GM12878 (cell line): ENCODE measurements around the gene TSR1. TPM values are rescaled to one million over a fixed set of nuclear protein-coding genes. Genes with fewer than 3 reads are reported as not detected.

ENCODE experiments used
- ATAC-seq: fragments of 200-7000 bp; cut with Tn5 transposase; 3 replicates; pipeline ENCODE4 v1.9.1; 2020; ENCODE audit warnings: mild to moderate bottlenecking, moderate library complexity
- BruUV-seq: library from RNA; stranded (reverse); fragments of 400-500 nt; replicated peaks from 2 replicates; lab custom pipeline; 2021; lab: Mats Ljungman, UMichigan
- CTCF ChIA-PET: fragments of 300-600 bp; sonication (Branson Sonifier 250); formaldehyde crosslinking; extraction: SDS; loops from one replicate; lab custom pipeline; 2021; ENCODE audit warnings: inconsistent platforms; lab: Yijun Ruan, JAX
- POLR2A ChIA-PET: fragments of 350-600 bp; formaldehyde crosslinking; extraction: SDS; loops from one replicate; lab custom pipeline; 2021; ENCODE audit warnings: inconsistent platforms; lab: Charles Lee
- RAD21 ChIA-PET: fragments of 300-600 bp; sonication (Branson Sonifier 250); formaldehyde crosslinking; loops from one replicate; lab custom pipeline; 2023; ENCODE audit warnings: antibody characterized with exemption; ENCODE audit not compliant: unreplicated experiment; lab: Charles Lee
- SMC1A ChIA-PET: fragments of 300-600 bp; sonication (Branson Sonifier 250); formaldehyde crosslinking; loops from one replicate; lab custom pipeline; 2023; ENCODE audit not compliant: unreplicated experiment, uncharacterized antibody; lab: Charles Lee
- DNase-seq: peaks from one replicate; pipeline ENCODE4 v3.0.0-alpha.2; 2011; ENCODE audit warnings: low read depth, low spot score
- FAIRE-seq: peaks from 3 replicates; lab custom pipeline; 2011; peaks lifted over from hg19 to GRCh38; lab: Jason Lieb, UNC
- H2AFZ ChIP-seq: 2 replicates; pipeline ENCODE4 v1.6.0; 2011; ENCODE audit warnings: low read depth, low read length, control low read depth; ENCODE audit not compliant: control insufficient read depth
- H3K27ac ChIP-seq: 2 replicates; pipeline ENCODE4 v1.5.1; 2011; ENCODE audit warnings: control low read depth; ENCODE audit not compliant: control insufficient read depth, insufficient read depth
- H3K27me3 ChIP-seq, 2 experiments: replicated peaks in 1 of 2; 2 replicates each; pipeline versions ENCODE4 v1.6.0 to v1.6.1; 2011; ENCODE audit warnings: low read length in 1 of 2; ENCODE audit not compliant: control insufficient read depth in 2 of 2, insufficient read depth in 2 of 2
- H3K36me3 ChIP-seq, 2 experiments: 2 replicates each; pipeline ENCODE4 v1.5.1; 2011; ENCODE audit warnings: low read length in 1 of 2; ENCODE audit not compliant: control insufficient read depth in 2 of 2, insufficient read depth in 2 of 2
- H3K4me1 ChIP-seq: 2 replicates; pipeline ENCODE4 v1.6.1; 2011; ENCODE audit warnings: mild to moderate bottlenecking, low read length, moderate library complexity, mixed read lengths; ENCODE audit not compliant: control insufficient read depth, insufficient read depth
- H3K4me2 ChIP-seq: 2 replicates; pipeline ENCODE4 v1.6.0; 2011; ENCODE audit warnings: control low read depth; ENCODE audit not compliant: control insufficient read depth, insufficient read depth
- H3K4me3 ChIP-seq: fragments of 200-600 bp; sonication (generic); 2 replicates; pipeline ENCODE4 v1.5.1; 2016
- H3K79me2 ChIP-seq: 2 replicates; pipeline ENCODE4 v1.6.0; 2011; ENCODE audit warnings: low read length; ENCODE audit not compliant: control insufficient read depth, insufficient read depth
- H3K9ac ChIP-seq: 2 replicates; pipeline ENCODE4 v1.8.0; 2011; ENCODE audit warnings: low read length, control low read depth, mixed read lengths; ENCODE audit not compliant: control insufficient read depth, insufficient read depth
- H3K9me3 ChIP-seq: replicated peaks from 3 replicates; pipeline ENCODE4 v1.5.1; 2011; ENCODE audit warnings: mild to moderate bottlenecking, low read length; ENCODE audit not compliant: control insufficient read depth, insufficient read depth
- H4K20me1 ChIP-seq: 2 replicates; pipeline ENCODE4 v1.6.0; 2011; ENCODE audit not compliant: control insufficient read depth, insufficient read depth
- ASH2L ChIP-seq: fragments of 300-600, 200-600 bp; sonication (generic); IDR thresholded peaks from 2 replicates; pipeline ENCODE4 v1.6.1; 2017; ENCODE audit warnings: low read depth, mild to moderate bottlenecking, borderline replicate concordance
- EGR1 ChIP-seq, 2 experiments: IDR thresholded peaks; 1 replicate in 1 of 2; 2 replicates in 1 of 2; pipeline ENCODE4 v1.6.1; 2011 to 2012; ENCODE audit warnings: low read depth in 2 of 2, low read length in 2 of 2, borderline replicate concordance in 1 of 2, mild to moderate bottlenecking in 1 of 2, moderate library complexity in 1 of 2
- EP300 ChIP-seq, 2 experiments: fragments of 150-350 bp in 1 of 2; IDR thresholded peaks; 2 replicates each; pipeline ENCODE4 v1.6.1; 2011 to 2012; ENCODE audit warnings: low read depth in 2 of 2, low read length in 2 of 2, borderline replicate concordance in 1 of 2, improper control_type of control experiment in 1 of 2, inconsistent platforms in 1 of 2; ENCODE audit not compliant: control insufficient read depth in 1 of 2
- IRF4 ChIP-seq: IDR thresholded peaks from 2 replicates; pipeline ENCODE4 v1.6.1; 2011; ENCODE audit warnings: low read depth, low read length
- RUNX3 ChIP-seq: IDR thresholded peaks from 2 replicates; pipeline ENCODE4 v1.6.1; 2012; ENCODE audit warnings: low read length, inconsistent platforms
- TCF12 ChIP-seq: IDR thresholded peaks from 2 replicates; pipeline ENCODE4 v1.6.1; 2011; ENCODE audit warnings: low read depth, mild to moderate bottlenecking, low read length
- WRNIP1 ChIP-seq: IDR thresholded peaks from 2 replicates; pipeline ENCODE4 v1.6.1; 2011; ENCODE audit warnings: low read depth, low read length, improper control_type of control experiment, borderline replicate concordance
- WGBS: methylation state at CpG from one replicate; pipeline ENCODE4 v1.1.6; 2016; ENCODE audit warnings: low lambda C conversion rate; ENCODE audit not compliant: insufficient replicate concordance, insufficient coverage; ENCODE audit errors: missing lambda C conversion rate; 5-methylcytosine and 5-hydroxymethylcytosine counted together
- in situ Hi-C: fragments of 300-500 bp; cut with MboI; formaldehyde crosslinking; loops from 9 replicates; pipeline ENCODE4 v1.14.3; 2018; ENCODE audit warnings: mixed read lengths
- intact Hi-C: fragments of 100-400 bp; cut with micrococcal nuclease; formaldehyde crosslinking; loops from one replicate; pipeline ENCODE4 v1.14.2; 2022; ENCODE audit not compliant: unreplicated experiment
- polyA plus RNA-seq, 11 experiments: library from polyadenylated mRNA; depleted of rRNA in 4 of 11; unstranded in 6 of 11; stranded (reverse) in 5 of 11; fragments of >200 nt; fragmentation: Nextera tagmentation in 4 of 11; fragmentation: Illumina TruSeq in 1 of 11; extraction: Ambion mirVana in 4 of 11; extraction: Trizol in 1 of 11; gene quantifications; 1 replicate in 1 of 11; 2 replicates in 10 of 11; pipeline versions ENCODE4 v1.2.1 to v1.2.3, GENCODE V29; 2011 to 2016; ENCODE audit warnings: inconsistent platforms in 2 of 11, missing spikeins in 2 of 11, low read depth in 1 of 11
- total RNA-seq, 4 experiments: library from RNA; depleted of rRNA in 3 of 4; stranded (reverse); fragments of >200 nt in 3 of 4; fragmentation: Illumina TruSeq in 1 of 4; extraction: Trizol in 1 of 4; gene quantifications; 2 replicates each; pipeline versions ENCODE4 v1.2.1 to v1.2.3, GENCODE V29; 2013 to 2021
- TF ChIP-seq, protein P1 (sequence below): fragments of 450-650 bp; IDR thresholded peaks from 2 replicates; pipeline ENCODE4 v1.6.1; 2016; ENCODE audit warnings: mild to moderate bottlenecking
- TF ChIP-seq, protein P2 (sequence below): fragments of 450-650 bp; IDR thresholded peaks from 2 replicates; pipeline ENCODE4 v1.6.1; 2017; ENCODE audit warnings: mild to moderate bottlenecking, moderate library complexity

TSR1 gene
- total and polyA plus RNA-seq, 10 of the 15 experiments (the other 5 are each of a cell fraction or from before 2014, with no cell fraction given) = 14.7 to 100 (median 46.9) TPM

DNA sequence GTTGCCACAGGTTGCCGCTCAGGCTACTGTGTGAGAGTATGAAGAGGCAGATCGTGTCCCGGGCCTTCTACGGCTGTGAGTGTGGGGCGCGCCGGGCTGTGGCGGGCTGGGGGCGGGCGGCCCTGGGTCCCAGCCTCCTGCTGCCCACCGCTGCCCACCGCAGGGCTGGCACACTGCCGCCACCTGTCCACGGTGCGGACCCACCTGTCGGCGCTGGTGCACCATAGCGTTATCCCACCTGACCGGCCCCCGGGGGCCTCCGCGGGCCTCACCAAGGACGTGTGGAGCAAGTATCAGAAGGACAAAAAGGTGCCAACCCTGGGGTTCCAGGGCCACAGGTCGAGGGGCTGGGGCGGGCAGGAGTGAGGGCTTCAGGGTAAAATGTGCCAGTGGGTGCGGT lies 35.9 kb upstream of the TSR1 start:
- Histone ChIP-seq H3K4me2 (no peak overlapping the region), H3K27ac (no peak overlapping the region), H2AFZ (no peak overlapping the region), H3K27me3 (no peaks in the 10 kb centered on the region), H3K79me2 (no peaks in the 10 kb centered on the region), H4K20me1 (no peaks in the 10 kb centered on the region), H3K4me3 (no peak overlapping the region), H3K36me3 (no peaks in the 10 kb centered on the region; a peak in 2 of 4 replicates), H3K9ac (no peak overlapping the region), H3K9me3 (no peaks in the 10 kb centered on the region), H3K4me1 (no peaks in the 10 kb centered on the region)
- FAIRE-seq (no peak), DNase-seq (no peak), ATAC-seq (no peak)
- ChIA-PET CTCF (interaction anchor here (1.9 kb wide), 1 partner anchor 10 kb away, joined by 8 read pairs; no protein-coding TSS in a partner anchor), POLR2A (no interaction called here), RAD21 (no interaction called here), SMC1A (no interaction called here)
- in situ Hi-C loops (no loop called here), intact Hi-C loops (no loop called here)
- no TSS peak for BruUV-seq
- WGBS = 94% methylated on average over 25 of the region's 26 CpGs
- TF ChIP-seq, protein P1, sequence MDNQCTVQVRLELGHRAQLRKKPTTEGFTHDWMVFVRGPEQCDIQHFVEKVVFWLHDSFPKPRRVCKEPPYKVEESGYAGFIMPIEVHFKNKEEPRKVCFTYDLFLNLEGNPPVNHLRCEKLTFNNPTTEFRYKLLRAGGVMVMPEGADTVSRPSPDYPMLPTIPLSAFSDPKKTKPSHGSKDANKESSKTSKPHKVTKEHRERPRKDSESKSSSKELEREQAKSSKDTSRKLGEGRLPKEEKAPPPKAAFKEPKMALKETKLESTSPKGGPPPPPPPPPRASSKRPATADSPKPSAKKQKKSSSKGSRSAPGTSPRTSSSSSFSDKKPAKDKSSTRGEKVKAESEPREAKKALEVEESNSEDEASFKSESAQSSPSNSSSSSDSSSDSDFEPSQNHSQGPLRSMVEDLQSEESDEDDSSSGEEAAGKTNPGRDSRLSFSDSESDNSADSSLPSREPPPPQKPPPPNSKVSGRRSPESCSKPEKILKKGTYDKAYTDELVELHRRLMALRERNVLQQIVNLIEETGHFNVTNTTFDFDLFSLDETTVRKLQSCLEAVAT = no peak
- no peak for TF ChIP-seq TCF12

DNA sequence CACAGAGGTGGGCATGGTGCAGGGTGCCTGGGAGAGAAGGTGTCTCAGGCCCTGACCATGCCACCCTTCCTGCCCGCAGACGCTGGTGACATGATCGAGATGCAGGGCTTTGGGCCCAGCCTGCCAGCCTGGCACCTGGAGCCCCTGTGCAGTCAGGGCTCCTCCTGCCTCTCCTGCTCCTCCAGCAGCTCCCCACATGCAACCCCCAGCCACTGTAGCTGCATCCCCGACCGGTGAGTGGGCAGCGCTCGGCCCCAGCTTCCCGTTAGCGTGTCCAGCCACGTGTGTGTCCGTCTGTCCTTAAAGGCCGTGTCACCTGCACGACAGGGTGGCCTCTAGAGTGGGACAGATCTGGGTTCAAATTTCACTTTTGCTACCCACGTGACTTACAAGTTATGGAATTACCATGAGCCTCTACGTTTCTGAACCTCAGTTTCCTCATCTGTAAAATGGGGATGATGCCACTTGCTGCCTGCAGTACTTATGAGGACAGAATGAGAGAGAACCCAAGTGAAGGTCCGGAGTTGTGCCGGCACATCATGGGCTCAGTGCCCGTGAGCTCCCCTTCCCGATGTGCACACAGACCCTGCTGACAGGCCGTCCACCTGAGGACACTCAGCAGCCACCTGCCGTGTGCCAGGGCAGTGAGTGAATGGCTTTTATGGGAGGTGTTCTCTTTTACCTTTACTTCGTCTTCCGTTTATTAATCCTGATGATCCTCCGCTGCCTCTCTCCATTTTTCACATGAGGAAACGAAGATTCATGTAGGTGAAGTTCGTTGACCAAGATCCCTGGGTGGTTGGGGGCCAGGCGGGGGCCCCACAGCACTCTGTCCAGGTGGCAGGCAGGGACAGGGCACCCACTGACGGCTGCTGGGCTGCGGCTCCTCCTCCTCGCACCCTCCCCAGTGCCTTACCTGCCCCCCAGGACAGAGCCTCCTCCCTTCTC lies 35.2 kb upstream of the TSR1 start:
- H3K27ac ChIP-seq = no peak overlapping the region
- H4K20me1 ChIP-seq = no peaks in the 10 kb centered on the region
- CTCF ChIA-PET = interaction anchor here (1.4 to 2.2 kb wide), 2 partner anchors 11 to 45 kb away, joined by 4 to 12 read pairs; no protein-coding TSS in a partner anchor
- intact Hi-C loops (no loop called here), in situ Hi-C loops (no loop called here)
- WGBS = 84% methylated on average over 29 of the region's 30 CpGs
- H3K4me1 ChIP-seq = no peaks in the 10 kb centered on the region
- H3K27me3 ChIP-seq = no peaks in the 10 kb centered on the region
- no peak overlapping the region for H3K4me2 ChIP-seq
- DNase-seq (no peak), FAIRE-seq (no peak), ATAC-seq (no peak)
- RAD21 ChIA-PET = interaction anchor here (2.7 kb wide), 1 partner anchor 11 kb away, joined by 9 read pairs; no protein-coding TSS in a partner anchor
- H3K9me3 ChIP-seq = no peaks in the 10 kb centered on the region
- SMC1A ChIA-PET = interaction anchor here (1.4 kb wide), 1 partner anchor 11 kb away, joined by 4 read pairs; no protein-coding TSS in a partner anchor
- H3K9ac ChIP-seq = no peak overlapping the region
- no TSS peak for BruUV-seq
- no peak overlapping the region for H3K4me3 ChIP-seq
- POLR2A ChIA-PET = no interaction called here
- H3K36me3 ChIP-seq = no peaks in the 10 kb centered on the region; a peak in 1 of 4 replicates
- no peaks in the 10 kb centered on the region for H3K79me2 ChIP-seq
- H2AFZ ChIP-seq = no peak overlapping the region
- TF ChIP-seq IRF4 (no peak), RUNX3 (no peak), WRNIP1 (no peak), ASH2L (no peak), EP300 (IDR thresholded peaks at IDR 0.05; ENCODE audit: borderline replicate concordance in 1 of 2, control insufficient read depth in 1 of 2, low read depth in 2 of 2, low read length in 2 of 2) (no peak), EGR1 (IDR thresholded peaks at IDR 0.05; ENCODE audit: borderline replicate concordance in 1 of 2, low read depth in 2 of 2, low read length in 2 of 2) (no peak)
- TF ChIP-seq, protein P2, sequence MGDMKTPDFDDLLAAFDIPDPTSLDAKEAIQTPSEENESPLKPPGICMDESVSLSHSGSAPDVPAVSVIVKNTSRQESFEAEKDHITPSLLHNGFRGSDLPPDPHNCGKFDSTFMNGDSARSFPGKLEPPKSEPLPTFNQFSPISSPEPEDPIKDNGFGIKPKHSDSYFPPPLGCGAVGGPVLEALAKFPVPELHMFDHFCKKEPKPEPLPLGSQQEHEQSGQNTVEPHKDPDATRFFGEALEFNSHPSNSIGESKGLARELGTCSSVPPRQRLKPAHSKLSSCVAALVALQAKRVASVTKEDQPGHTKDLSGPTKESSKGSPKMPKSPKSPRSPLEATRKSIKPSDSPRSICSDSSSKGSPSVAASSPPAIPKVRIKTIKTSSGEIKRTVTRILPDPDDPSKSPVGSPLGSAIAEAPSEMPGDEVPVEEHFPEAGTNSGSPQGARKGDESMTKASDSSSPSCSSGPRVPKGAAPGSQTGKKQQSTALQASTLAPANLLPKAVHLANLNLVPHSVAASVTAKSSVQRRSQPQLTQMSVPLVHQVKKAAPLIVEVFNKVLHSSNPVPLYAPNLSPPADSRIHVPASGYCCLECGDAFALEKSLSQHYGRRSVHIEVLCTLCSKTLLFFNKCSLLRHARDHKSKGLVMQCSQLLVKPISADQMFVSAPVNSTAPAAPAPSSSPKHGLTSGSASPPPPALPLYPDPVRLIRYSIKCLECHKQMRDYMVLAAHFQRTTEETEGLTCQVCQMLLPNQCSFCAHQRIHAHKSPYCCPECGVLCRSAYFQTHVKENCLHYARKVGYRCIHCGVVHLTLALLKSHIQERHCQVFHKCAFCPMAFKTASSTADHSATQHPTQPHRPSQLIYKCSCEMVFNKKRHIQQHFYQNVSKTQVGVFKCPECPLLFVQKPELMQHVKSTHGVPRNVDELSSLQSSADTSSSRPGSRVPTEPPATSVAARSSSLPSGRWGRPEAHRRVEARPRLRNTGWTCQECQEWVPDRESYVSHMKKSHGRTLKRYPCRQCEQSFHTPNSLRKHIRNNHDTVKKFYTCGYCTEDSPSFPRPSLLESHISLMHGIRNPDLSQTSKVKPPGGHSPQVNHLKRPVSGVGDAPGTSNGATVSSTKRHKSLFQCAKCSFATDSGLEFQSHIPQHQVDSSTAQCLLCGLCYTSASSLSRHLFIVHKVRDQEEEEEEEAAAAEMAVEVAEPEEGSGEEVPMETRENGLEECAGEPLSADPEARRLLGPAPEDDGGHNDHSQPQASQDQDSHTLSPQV = no peak
